ENCODE results near the gene BLOC1S2.
"Not testable (repeated sequence)": the region's sequence is repeated elsewhere in the genome, so short reads cannot be mapped to it uniquely, and the experiment has no call there.

DNA sequence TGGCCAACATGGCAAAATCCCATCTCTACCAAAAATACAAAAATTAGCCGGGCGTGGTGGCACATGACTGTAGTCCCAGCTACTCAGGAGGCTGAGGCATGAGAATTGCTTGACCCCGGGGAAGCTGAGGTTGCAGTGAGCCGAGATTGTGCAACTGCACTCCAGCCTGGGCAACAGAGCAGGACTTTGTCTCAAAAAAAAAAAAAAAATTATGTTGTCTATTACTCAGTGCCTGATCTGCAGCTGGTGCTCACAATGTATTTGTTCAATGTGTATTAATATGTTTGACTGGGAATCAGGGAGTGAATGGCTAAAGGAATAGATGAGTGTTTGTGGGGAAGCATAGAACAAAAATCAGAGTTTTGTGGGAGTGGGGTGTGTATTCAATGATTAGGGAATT, 5.8 kb upstream of the BLOC1S2 start:
- TF ChIP-seq EP300 (conservative IDR thresholded peaks at IDR 0.05; ENCODE audit: poor library complexity, severe bottlenecking); EZH2 (IDR thresholded peaks at IDR 0.05; ENCODE audit: borderline replicate concordance, insufficient read depth, low read length, poor library complexity, severe bottlenecking); POLR2AphosphoS5 (IDR thresholded peaks at IDR 0.05); MXI1 (conservative IDR thresholded peaks at IDR 0.05; ENCODE audit: poor library complexity, severe bottlenecking); RAD21 (conservative IDR thresholded peaks at IDR 0.05): not testable (repeated sequence)
- TF ChIP-seq, protein P1, sequence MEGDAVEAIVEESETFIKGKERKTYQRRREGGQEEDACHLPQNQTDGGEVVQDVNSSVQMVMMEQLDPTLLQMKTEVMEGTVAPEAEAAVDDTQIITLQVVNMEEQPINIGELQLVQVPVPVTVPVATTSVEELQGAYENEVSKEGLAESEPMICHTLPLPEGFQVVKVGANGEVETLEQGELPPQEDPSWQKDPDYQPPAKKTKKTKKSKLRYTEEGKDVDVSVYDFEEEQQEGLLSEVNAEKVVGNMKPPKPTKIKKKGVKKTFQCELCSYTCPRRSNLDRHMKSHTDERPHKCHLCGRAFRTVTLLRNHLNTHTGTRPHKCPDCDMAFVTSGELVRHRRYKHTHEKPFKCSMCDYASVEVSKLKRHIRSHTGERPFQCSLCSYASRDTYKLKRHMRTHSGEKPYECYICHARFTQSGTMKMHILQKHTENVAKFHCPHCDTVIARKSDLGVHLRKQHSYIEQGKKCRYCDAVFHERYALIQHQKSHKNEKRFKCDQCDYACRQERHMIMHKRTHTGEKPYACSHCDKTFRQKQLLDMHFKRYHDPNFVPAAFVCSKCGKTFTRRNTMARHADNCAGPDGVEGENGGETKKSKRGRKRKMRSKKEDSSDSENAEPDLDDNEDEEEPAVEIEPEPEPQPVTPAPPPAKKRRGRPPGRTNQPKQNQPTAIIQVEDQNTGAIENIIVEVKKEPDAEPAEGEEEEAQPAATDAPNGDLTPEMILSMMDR (IDR thresholded peaks at IDR 0.05; ENCODE audit: poor library complexity, severe bottlenecking) = not testable (repeated sequence)
- TF ChIP-seq, protein P2, sequence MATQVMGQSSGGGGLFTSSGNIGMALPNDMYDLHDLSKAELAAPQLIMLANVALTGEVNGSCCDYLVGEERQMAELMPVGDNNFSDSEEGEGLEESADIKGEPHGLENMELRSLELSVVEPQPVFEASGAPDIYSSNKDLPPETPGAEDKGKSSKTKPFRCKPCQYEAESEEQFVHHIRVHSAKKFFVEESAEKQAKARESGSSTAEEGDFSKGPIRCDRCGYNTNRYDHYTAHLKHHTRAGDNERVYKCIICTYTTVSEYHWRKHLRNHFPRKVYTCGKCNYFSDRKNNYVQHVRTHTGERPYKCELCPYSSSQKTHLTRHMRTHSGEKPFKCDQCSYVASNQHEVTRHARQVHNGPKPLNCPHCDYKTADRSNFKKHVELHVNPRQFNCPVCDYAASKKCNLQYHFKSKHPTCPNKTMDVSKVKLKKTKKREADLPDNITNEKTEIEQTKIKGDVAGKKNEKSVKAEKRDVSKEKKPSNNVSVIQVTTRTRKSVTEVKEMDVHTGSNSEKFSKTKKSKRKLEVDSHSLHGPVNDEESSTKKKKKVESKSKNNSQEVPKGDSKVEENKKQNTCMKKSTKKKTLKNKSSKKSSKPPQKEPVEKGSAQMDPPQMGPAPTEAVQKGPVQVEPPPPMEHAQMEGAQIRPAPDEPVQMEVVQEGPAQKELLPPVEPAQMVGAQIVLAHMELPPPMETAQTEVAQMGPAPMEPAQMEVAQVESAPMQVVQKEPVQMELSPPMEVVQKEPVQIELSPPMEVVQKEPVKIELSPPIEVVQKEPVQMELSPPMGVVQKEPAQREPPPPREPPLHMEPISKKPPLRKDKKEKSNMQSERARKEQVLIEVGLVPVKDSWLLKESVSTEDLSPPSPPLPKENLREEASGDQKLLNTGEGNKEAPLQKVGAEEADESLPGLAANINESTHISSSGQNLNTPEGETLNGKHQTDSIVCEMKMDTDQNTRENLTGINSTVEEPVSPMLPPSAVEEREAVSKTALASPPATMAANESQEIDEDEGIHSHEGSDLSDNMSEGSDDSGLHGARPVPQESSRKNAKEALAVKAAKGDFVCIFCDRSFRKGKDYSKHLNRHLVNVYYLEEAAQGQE (IDR thresholded peaks at IDR 0.05; ENCODE audit: borderline replicate concordance) = not testable (repeated sequence)

All from neural cell (in vitro differentiated cells).